Suprapubic skin (tissue), 4 donors: ENCODE measurements around the gene OR4D2. TPM values are rescaled to one million over a fixed set of nuclear protein-coding genes. Genes with fewer than 3 reads are reported as not detected.
A peak's percentile ranks its signal among the peaks of the same experiment; 100 is the strongest.

Experiments
- DNase-seq, 2 donors: peaks; one replicate each; pipeline ENCODE4 v3.0.0-alpha.2; 2019; ENCODE audit warnings: low spot score in 2 of 2
- H3K27ac ChIP-seq: fragments of 200-600 bp; sonication (generic); one replicate; pipeline ENCODE4 v1.5.1; 2019
- H3K27me3 ChIP-seq: fragments of 200-600 bp; sonication (generic); one replicate; pipeline ENCODE4 v1.5.1; 2019
- H3K36me3 ChIP-seq: fragments of 200-600 bp; sonication (generic); one replicate; pipeline ENCODE4 v1.5.1; 2019
- H3K4me1 ChIP-seq: fragments of 200-600 bp; sonication (generic); one replicate; pipeline ENCODE4 v1.5.1; 2019
- H3K4me3 ChIP-seq: fragments of 200-600 bp; sonication (generic); one replicate; pipeline ENCODE4 v1.5.1; 2019; ENCODE audit warnings: mild to moderate bottlenecking
- H3K9me3 ChIP-seq: fragments of 200-600 bp; sonication (generic); one replicate; pipeline ENCODE4 v1.5.1; 2019
- CTCF ChIP-seq, 2 donors: fragments of 200-600 bp in 1 of 2; fragments of 450-650 bp in 1 of 2; sonication (generic) in 1 of 2; IDR thresholded peaks; one replicate each; pipeline ENCODE4 v1.5.1; 2016 to 2019; ENCODE audit warnings: antibody characterized with exemption in 2 of 2, mild to moderate bottlenecking in 1 of 2, moderate library complexity in 1 of 2
- EP300 ChIP-seq: sonication (generic); formaldehyde crosslinking; IDR thresholded peaks from one replicate; pipeline ENCODE4 v1.6.1; 2017; ENCODE audit warnings: antibody characterized with exemption
- POLR2A ChIP-seq, 2 donors: fragments of 450-650 bp; IDR thresholded peaks; one replicate each; pipeline ENCODE4 v1.6.1; 2017; ENCODE audit warnings: antibody characterized with exemption in 2 of 2, mild to moderate bottlenecking in 2 of 2, moderate library complexity in 2 of 2
- POLR2AphosphoS5 ChIP-seq, 3 donors: sonication (generic); formaldehyde crosslinking; IDR thresholded peaks; one replicate each; pipeline ENCODE4 v1.6.1; 2017; ENCODE audit warnings: antibody characterized with exemption in 3 of 3
- WGBS: methylation state at CpG from one replicate; pipeline ENCODE4 v1.1.5; 2018; 5-methylcytosine and 5-hydroxymethylcytosine counted together
- total RNA-seq, 4 donors: library from RNA; depleted of rRNA; stranded (reverse); fragments of >200 nt; gene quantifications; one replicate each; pipeline ENCODE4 v1.1.0, GENCODE V29; 2016

The OR4D2 gene
- total RNA-seq, 4 donors from 2014 or later, result not detected

- no peaks in the 10 kb centered on the region for H3K9me3 ChIP-seq
- no peak for TF ChIP-seq CTCF (IDR thresholded peaks at IDR 0.05)
- TF ChIP-seq POLR2A (IDR thresholded peaks at IDR 0.05), result no peak
- TF ChIP-seq POLR2AphosphoS5 (IDR thresholded peaks at IDR 0.05), result no peak
- no peak for TF ChIP-seq EP300
These were observed 53.0 kb downstream of the OR4D2 start for GRCh38 chr17:58219789-58220183.

More at GRCh38 chr17:58219789-58220183, 53.0 kb downstream of the OR4D2 start:
- Histone ChIP-seq H3K27ac (peak overlapping the region; percentile 85), H3K27me3 (no peaks in the 10 kb centered on the region), H3K4me1 (peaks cover 7% of the 10 kb centered on the region), H3K4me3 (peak overlapping the region; percentile 89), H3K36me3 (peaks cover 14% of the 10 kb centered on the region)
- WGBS, result 62% methylated on average over 7 of the region's 7 CpGs
- DNase-seq, result no peak

Other genes with a start within 250 kb of the OR4D2 start
- gene CUEDC1, start 211.6 kb upstream of the OR4D2 start, total RNA-seq, result 10 to 100 TPM in 2 of 4 donors, 1 to 10 TPM in 2; 5.1 to 34.2 (median 12.8) TPM
- 10 to 100 TPM; 45.3 to 76.0 (median 63.7) TPM for gene VEZF1, start 178.7 kb upstream of the OR4D2 start, total RNA-seq
- 100 to 1,000 TPM; 108 to 172 (median 125) TPM for gene SRSF1, start 159.7 kb upstream of the OR4D2 start, total RNA-seq
- gene DYNLL2, start 83.6 kb upstream of the OR4D2 start, total RNA-seq, result 10 to 100 TPM; 14.6 to 22.4 (median 16.5) TPM
- not detected for gene OR4D1, start 18.6 kb upstream of the OR4D2 start, total RNA-seq
- under 1 TPM in 1 of 4 donors, not detected in 3; 0.25 TPM for gene EPX, start 25.7 kb downstream of the OR4D2 start, total RNA-seq
- 10 to 100 TPM; 11.0 to 25.1 (median 17.2) TPM for gene MKS1, start 52.3 kb downstream of the OR4D2 start, total RNA-seq
- under 1 TPM in 2 of 4 donors, not detected in 2; 0.19 to 0.23 TPM for gene LPO, start 71.6 kb downstream of the OR4D2 start, total RNA-seq
- gene MPO, start 114.0 kb downstream of the OR4D2 start, total RNA-seq, result not detected
- 10 to 100 TPM in 2 of 4 donors, 1 to 10 TPM in 2; 6.8 to 26.9 (median 12.4) TPM for gene TSPOAP1, start 161.8 kb downstream of the OR4D2 start, total RNA-seq
- 10 to 100 TPM; 33.8 to 48.3 (median 40.3) TPM for gene SUPT4H1, start 185.2 kb downstream of the OR4D2 start, total RNA-seq